ENCODE data around the gene TEX22. TPM values are rescaled to one million over a fixed set of nuclear protein-coding genes. Genes with fewer than 3 reads are reported as not detected.

Gene TEX22
- total RNA-seq, 1 experiment from 2014 or later = 4.1 TPM

DNA sequence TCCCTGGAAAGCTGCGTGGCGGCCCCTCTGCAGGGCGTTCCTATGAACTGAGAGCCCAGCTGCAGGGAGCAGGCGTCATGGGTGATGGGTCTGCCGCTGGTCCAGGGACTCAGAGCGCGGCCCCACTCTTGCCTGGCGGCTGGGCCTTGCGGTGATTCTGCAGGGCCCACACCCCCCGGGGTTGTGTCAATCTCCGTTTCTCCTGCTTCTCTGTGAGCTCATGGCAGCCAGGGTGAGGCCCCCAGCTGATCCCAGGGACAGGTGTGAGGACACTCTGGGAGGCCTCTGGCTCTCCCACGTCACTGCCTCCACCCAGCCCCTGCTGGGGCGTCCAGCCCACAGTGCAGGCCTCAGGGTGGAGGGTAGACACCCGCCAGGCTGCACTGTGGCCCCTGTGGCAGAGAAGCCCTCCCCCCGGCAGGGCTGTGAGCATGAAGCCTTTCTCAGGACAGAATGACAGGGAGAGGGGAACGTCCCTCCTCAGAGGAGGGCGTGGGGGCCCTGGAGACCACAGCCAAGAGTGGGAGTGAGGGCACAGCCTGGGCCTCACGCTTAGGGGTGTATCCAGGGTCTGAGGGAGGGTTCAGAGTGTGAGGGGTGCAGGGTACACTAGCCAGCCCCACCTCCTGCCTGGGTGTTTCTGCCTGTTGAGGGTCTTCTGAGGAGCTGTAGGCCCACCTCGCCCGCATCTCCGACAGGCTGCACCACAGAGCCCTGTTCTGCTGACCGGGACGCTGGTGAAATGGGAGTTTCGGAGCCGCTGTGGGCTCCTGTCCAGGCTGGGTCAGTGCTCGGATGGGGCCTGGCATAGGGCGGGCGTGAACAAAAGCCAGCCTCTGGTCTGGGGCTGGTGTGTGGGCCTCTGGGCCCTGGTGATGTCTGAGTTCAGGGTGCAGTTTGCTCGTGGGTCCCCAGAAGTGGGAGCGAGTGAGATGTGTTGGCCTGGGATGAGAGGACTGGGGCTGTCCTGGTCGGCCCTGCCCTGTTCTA is 49.6 kb downstream of the TEX22 start:
- no TSS peak for BruUV-seq (replicated peaks)
- no peak overlapping the region for H3K27ac Mint-ChIP-seq (ENCODE audit: low read depth, unreplicated experiment)

DNA sequence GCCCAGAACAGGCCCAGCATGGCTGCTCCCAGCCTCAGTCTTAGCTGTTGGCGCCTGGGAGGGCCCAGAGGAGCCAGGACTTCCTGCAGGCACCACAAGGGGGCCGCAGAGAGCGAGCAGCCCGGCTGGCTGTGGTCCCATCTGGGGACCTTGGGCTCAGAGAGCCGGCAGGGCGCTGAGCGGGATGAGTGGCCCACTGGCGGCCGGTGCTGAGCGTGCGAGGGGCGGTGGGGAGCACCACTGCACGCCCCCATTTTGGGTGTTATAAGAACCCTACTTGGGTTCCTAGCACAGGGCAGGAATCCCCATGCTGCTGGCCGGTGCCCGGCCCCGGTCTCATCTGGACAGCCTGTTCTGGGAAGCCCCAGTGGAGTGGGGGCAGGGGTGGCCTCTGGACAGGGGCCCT is 50.4 kb downstream of the TEX22 start:
- CTCF ChIA-PET = interaction anchor here (0.6 to 1.1 kb wide), 5 partner anchors 18 to 648 kb away, joined by 3 to 7 read pairs (median 3); partner anchors contain the start of gene ZBTB42
- H3K36me3 Mint-ChIP-seq (ENCODE audit: insufficient read depth, unreplicated experiment) = peaks cover 39% of the 10 kb centered on the region
- TF ChIP-seq, protein P1, sequence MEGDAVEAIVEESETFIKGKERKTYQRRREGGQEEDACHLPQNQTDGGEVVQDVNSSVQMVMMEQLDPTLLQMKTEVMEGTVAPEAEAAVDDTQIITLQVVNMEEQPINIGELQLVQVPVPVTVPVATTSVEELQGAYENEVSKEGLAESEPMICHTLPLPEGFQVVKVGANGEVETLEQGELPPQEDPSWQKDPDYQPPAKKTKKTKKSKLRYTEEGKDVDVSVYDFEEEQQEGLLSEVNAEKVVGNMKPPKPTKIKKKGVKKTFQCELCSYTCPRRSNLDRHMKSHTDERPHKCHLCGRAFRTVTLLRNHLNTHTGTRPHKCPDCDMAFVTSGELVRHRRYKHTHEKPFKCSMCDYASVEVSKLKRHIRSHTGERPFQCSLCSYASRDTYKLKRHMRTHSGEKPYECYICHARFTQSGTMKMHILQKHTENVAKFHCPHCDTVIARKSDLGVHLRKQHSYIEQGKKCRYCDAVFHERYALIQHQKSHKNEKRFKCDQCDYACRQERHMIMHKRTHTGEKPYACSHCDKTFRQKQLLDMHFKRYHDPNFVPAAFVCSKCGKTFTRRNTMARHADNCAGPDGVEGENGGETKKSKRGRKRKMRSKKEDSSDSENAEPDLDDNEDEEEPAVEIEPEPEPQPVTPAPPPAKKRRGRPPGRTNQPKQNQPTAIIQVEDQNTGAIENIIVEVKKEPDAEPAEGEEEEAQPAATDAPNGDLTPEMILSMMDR (IDR thresholded peaks at IDR 0.05; ENCODE audit: unreplicated experiment) = peak; percentile 78
- H3K4me1 Mint-ChIP-seq (ENCODE audit: insufficient read depth, unreplicated experiment) = no peaks in the 10 kb centered on the region
- POLR2A ChIA-PET = no interaction called here
- BruUV-seq (replicated peaks) = no TSS peak
- no peaks in the 10 kb centered on the region for H3K27me3 Mint-ChIP-seq (ENCODE audit: insufficient read depth, unreplicated experiment)
- H3K27ac Mint-ChIP-seq (ENCODE audit: low read depth, unreplicated experiment) = no peak overlapping the region
- peak; percentile 48 for DNase-seq (ENCODE audit: unreplicated experiment)
- no peaks in the 10 kb centered on the region for H3K9me3 Mint-ChIP-seq (ENCODE audit: unreplicated experiment)
- no peak overlapping the region for H3K4me3 Mint-ChIP-seq (ENCODE audit: unreplicated experiment)
- intact Hi-C loops (cut with micrococcal nuclease) = loop anchor here (1.0 kb wide), 1 partner anchor 42 kb away; no protein-coding TSS in a partner anchor

More for the DNA sequence above, 49.6 kb downstream of the TEX22 start:
- DNase-seq (ENCODE audit: unreplicated experiment) = no peak
- Mint-ChIP-seq H3K27me3 (ENCODE audit: insufficient read depth, unreplicated experiment) (no peaks in the 10 kb centered on the region), H3K9me3 (ENCODE audit: unreplicated experiment) (no peaks in the 10 kb centered on the region), H3K36me3 (ENCODE audit: insufficient read depth, unreplicated experiment) (peaks cover 38% of the 10 kb centered on the region), H3K4me3 (ENCODE audit: unreplicated experiment) (no peak overlapping the region), H3K4me1 (ENCODE audit: insufficient read depth, unreplicated experiment) (no peaks in the 10 kb centered on the region)
- intact Hi-C loops (cut with micrococcal nuclease) = loop anchor here (1.0 kb wide), 1 partner anchor 42 kb away; no protein-coding TSS in a partner anchor
- TF ChIP-seq, protein P1 (IDR thresholded peaks at IDR 0.05; ENCODE audit: unreplicated experiment) = no peak
- ChIA-PET CTCF (interaction anchor here (0.6 to 1.1 kb wide), 5 partner anchors 17 to 647 kb away, joined by 3 to 7 read pairs (median 3); partner anchors contain the start of gene ZBTB42), POLR2A (no interaction called here)

DNA sequence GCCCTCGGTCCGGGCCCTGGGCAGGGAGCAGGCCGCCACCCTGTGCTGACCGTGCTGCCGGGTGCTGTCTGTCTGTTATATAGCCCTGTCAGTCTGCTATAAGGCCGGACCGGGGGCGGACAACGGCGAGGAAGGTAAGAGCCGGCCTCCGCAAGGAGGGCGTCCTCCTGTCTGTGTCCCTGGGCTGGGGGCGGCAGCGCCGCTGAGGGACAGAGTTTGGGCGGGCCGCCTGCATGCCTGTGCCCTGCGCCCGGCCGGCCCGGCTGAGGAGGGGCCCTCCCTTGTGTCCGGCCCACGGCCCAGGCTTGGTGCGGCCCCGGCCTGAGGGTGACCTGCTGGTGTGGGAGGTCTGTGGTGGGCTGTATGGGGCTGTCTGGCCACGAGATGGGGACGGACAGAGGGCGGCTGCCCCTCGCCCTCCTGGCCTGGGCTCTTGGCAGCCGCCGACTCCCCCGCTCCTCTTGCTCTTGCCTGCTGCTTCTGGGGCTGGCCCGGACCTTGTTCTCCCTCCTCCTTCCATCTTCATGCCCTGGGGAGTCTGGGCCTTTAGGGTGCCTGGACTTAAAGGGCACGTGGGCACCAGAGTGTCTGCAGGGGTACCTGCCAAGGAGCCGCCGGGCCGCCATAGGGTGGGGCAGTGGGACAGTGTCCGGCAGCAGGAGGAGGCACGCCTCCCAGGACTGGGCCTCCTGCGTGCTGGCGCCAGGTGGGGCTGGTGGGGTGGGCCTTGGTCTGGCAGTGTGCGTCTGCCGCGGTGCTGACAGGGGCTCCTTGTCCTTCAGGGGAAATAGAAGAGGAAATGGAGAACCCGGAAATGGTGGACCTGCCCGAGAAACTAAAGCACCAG is 51.2 kb downstream of the TEX22 start:
- Mint-ChIP-seq H3K27ac (ENCODE audit: low read depth, unreplicated experiment) (no peak overlapping the region), H3K9me3 (ENCODE audit: unreplicated experiment) (no peaks in the 10 kb centered on the region), H3K27me3 (ENCODE audit: insufficient read depth, unreplicated experiment) (no peaks in the 10 kb centered on the region), H3K4me3 (ENCODE audit: unreplicated experiment) (no peak overlapping the region), H3K36me3 (ENCODE audit: insufficient read depth, unreplicated experiment) (peaks cover 47% of the 10 kb centered on the region), H3K4me1 (ENCODE audit: insufficient read depth, unreplicated experiment) (no peaks in the 10 kb centered on the region)
- CTCF ChIA-PET = no interaction called here
- no peak for DNase-seq (ENCODE audit: unreplicated experiment)
- POLR2A ChIA-PET = no interaction called here
- BruUV-seq (replicated peaks) = no TSS peak
- TF ChIP-seq, protein P1 (IDR thresholded peaks at IDR 0.05; ENCODE audit: unreplicated experiment) = no peak
- intact Hi-C loops (cut with micrococcal nuclease) = no loop called here

DNA sequence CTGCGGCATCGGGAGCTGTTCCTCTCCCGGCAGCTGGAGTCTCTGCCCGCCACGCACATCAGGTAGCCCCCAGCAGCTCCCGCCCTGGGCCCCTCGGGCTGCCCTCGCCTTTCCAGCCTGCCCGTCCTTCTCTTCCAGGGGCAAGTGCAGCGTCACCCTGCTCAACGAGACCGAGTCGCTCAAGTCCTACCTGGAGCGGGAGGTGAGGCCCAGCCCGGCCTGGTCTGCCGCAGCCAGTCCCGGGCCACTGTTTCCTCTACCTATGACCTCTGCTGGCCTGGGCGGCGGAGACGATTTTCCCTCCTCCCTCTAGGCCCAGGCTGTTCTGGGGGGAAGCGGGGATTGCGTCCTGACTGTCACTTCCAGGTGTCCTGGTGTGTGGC is 51.8 kb downstream of the TEX22 start:
- TF ChIP-seq, protein P1 (IDR thresholded peaks at IDR 0.05; ENCODE audit: unreplicated experiment) = no peak
- CTCF ChIA-PET = no interaction called here
- no peak for DNase-seq (ENCODE audit: unreplicated experiment)
- H3K27ac Mint-ChIP-seq (ENCODE audit: low read depth, unreplicated experiment) = no peak overlapping the region
- intact Hi-C loops (cut with micrococcal nuclease) = no loop called here
- H3K36me3 Mint-ChIP-seq (ENCODE audit: insufficient read depth, unreplicated experiment) = peaks cover 52% of the 10 kb centered on the region
- H3K4me1 Mint-ChIP-seq (ENCODE audit: insufficient read depth, unreplicated experiment) = no peaks in the 10 kb centered on the region
- no TSS peak for BruUV-seq (replicated peaks)
- POLR2A ChIA-PET = no interaction called here
- no peaks in the 10 kb centered on the region for H3K27me3 Mint-ChIP-seq (ENCODE audit: insufficient read depth, unreplicated experiment)
- H3K4me3 Mint-ChIP-seq (ENCODE audit: unreplicated experiment) = no peak overlapping the region
- no peaks in the 10 kb centered on the region for H3K9me3 Mint-ChIP-seq (ENCODE audit: unreplicated experiment)
